T-helper 1 cell treated with Interleukin-12 subunit alpha and Interleukin-12 subunit beta and Interleukin-4 antibody, amounts not matched to agents 30 μg/mL and 1 μg/mL, for 36 hours (primary cell): ENCODE results near the gene FAM13C.
"Not testable (repeated sequence)": the region's sequence is repeated elsewhere in the genome, so short reads cannot be mapped to it uniquely, and the experiment has no call there.

ENCODE experiments used
- H3K27ac Mint-ChIP-seq: one replicate; pipeline ENCODE4 v1.8.0; 2021; ENCODE audit warnings: mild to moderate bottlenecking, mixed read lengths
- H3K27me3 Mint-ChIP-seq: one replicate; pipeline ENCODE4 v1.8.0; 2021; ENCODE audit warnings: low read depth, mixed read lengths
- H3K36me3 Mint-ChIP-seq: one replicate; pipeline ENCODE4 v1.8.0; 2021; ENCODE audit warnings: low read depth, mixed read lengths
- H3K4me1 Mint-ChIP-seq: one replicate; pipeline ENCODE4 v1.8.0; 2021; ENCODE audit warnings: low read depth, mixed read lengths
- H3K4me3 Mint-ChIP-seq: one replicate; pipeline ENCODE4 v1.8.0; 2021; ENCODE audit warnings: mild to moderate bottlenecking, moderate library complexity, mixed read lengths
- H3K9me3 Mint-ChIP-seq: one replicate; pipeline ENCODE4 v1.8.0; 2021; ENCODE audit warnings: mixed read lengths

Gene FAM13C

DNA sequence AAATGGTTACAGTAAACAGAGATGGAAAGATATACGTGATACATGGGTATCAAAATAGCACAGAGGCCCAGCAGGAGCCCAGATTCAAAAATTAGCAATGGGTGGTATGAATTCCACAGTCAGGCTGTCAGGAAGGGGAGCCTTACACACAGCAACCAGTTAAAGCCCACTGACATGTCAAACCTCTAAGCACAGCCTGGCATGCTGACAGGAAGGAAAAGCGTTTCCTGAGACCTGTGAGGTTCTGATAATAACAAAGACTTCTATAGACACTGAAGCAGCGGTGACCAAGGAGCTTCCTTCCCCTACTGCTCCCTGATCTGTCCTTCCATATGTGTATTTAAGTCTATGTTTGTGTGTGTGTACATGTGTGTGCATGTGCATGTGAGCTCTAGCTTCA lies 96.0 kb downstream of the FAM13C start:
- H3K27me3 Mint-ChIP-seq = no peaks in the 10 kb centered on the region
- no peak overlapping the region for H3K4me3 Mint-ChIP-seq
- H3K36me3 Mint-ChIP-seq = no peaks in the 10 kb centered on the region
- no peaks in the 10 kb centered on the region for H3K9me3 Mint-ChIP-seq
- H3K27ac Mint-ChIP-seq = no peak overlapping the region
- no peaks in the 10 kb centered on the region for H3K4me1 Mint-ChIP-seq

DNA sequence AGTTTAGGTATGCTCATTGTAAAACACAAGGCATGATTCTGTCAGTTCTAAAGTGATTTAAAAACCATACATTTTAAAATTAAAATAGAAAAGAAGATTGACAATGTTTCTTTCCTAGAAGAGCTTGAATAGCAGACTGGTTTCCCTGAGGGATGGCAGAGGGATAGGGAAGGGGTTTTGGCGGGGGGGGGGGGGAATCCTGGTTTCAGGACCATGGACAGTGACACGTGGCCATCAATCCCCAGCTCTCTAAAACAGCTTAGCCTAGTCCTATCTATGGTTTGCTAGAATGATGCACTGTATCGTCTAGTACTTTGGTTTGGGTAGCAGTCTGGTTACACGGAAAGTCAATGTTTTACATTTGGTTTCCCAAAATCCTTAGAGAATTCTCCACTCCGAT lies 97.2 kb downstream of the FAM13C start:
- H3K4me1 Mint-ChIP-seq = no peaks in the 10 kb centered on the region
- H3K27ac Mint-ChIP-seq = no peak overlapping the region
- H3K27me3 Mint-ChIP-seq = no peaks in the 10 kb centered on the region

DNA sequence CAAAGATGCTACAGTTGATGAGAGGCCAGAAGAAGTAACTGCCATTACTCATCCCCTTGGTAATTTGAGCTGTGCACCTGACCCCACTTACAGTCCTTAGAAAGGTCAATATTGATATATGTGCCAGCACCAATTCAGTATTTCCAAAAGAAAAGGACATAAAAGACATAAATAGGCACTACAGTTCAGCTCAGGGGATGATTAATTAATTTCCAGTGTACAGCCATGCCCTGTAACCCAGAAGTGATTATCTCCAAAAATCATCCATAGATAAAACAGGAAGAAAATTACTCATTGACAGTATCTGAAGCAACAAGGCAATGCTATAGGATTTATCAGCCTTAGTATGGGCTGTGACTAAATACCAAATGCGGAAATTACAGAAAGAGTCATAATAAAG lies 103.5 kb downstream of the FAM13C start:
- Mint-ChIP-seq H3K36me3 (no peaks in the 10 kb centered on the region), H3K27ac (no peak overlapping the region), H3K4me3 (no peak overlapping the region), H3K27me3 (no peaks in the 10 kb centered on the region), H3K9me3 (no peaks in the 10 kb centered on the region), H3K4me1 (no peaks in the 10 kb centered on the region)

More for the DNA sequence above, 97.2 kb downstream of the FAM13C start:
- no peaks in the 10 kb centered on the region for H3K9me3 Mint-ChIP-seq
- H3K36me3 Mint-ChIP-seq = no peaks in the 10 kb centered on the region
- H3K4me3 Mint-ChIP-seq = no peak overlapping the region

DNA sequence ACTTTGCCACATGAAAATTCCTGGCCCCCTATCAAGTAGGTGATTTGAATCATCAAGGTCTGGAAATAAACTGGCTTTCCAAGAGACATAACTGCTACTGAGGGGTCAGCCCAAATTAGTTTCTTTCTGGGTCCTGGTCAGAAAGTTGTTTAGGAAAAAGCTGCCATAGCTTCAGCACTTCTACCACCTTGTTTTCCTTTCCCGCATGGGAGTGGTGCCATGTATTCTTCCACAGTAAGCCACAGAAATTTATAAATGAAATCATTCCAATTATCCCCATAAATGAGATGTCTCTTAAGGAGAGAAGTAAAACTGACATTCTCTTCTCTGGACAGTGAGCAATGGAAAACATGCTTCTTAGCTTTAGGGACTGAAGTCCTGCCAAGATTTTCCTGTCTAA lies 105.1 kb downstream of the FAM13C start:
- Mint-ChIP-seq H3K9me3 (no peaks in the 10 kb centered on the region), H3K27me3 (no peaks in the 10 kb centered on the region), H3K27ac (no peak overlapping the region), H3K4me3 (no peak overlapping the region), H3K4me1 (no peaks in the 10 kb centered on the region), H3K36me3 (no peaks in the 10 kb centered on the region)

DNA sequence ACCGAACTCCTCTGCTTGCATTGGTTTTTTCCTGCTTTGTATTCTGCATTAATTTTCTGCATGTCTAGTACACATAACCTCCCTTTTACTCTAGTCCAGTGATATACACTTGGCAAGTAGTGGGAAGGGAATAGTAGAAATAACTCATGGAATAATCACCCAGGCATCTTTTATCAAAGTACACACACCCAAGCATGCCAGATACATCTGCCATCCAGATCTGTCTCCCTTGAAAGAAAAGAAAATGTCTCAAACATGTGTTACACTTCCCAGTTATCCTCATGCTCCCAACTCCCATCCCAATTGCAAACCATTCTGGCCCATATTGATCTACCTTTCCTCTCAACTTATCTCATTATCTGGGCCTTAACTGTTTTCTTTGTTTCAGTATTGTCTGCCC lies 106.9 kb downstream of the FAM13C start:
- Mint-ChIP-seq H3K4me1 (no peaks in the 10 kb centered on the region), H3K27me3 (no peaks in the 10 kb centered on the region)

DNA sequence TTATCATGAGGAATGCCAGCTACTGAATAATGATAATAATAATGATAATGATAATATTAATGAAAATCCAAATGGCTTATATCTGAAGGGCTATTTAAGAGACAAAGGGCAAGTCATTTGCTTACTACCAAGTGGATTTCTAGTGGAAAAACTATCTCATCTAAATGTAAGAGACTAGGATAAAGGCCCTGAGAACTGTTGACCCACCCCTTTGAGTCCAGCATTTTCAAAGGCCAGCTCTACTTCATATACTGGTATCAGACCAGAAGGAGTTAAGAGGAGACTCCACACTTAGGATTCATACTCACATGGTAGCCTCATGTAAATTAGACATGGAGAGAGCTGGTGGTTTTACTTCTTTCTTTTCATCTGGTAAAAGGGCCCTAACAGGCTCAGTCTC lies 109.9 kb downstream of the FAM13C start:
- H3K4me3 Mint-ChIP-seq = no peak overlapping the region

More for the DNA sequence above, 106.9 kb downstream of the FAM13C start:
- Mint-ChIP-seq H3K9me3 (no peaks in the 10 kb centered on the region), H3K4me3 (no peak overlapping the region), H3K27ac (no peak overlapping the region), H3K36me3 (no peaks in the 10 kb centered on the region)

DNA sequence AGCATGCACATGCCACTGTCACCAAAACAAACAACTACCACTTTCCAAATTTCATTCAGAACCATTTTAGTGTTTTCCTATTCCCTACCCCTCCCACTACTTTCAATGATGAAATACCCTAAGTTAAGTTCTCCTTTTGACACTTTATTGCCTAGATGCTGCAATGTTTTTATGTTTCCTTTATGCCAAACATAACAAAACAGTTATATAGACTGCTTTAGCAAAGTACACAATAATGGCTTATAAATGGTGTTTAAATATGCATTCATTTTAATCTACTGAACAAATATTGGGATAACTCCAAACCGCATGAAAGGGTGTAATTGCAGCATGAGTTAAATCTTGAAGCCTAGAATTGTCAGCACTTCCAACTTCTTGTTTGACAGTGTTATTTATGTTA lies 116.7 kb downstream of the FAM13C start:
- H3K27ac Mint-ChIP-seq = no peak overlapping the region
- no peaks in the 10 kb centered on the region for H3K36me3 Mint-ChIP-seq
- H3K4me3 Mint-ChIP-seq = no peak overlapping the region
- H3K27me3 Mint-ChIP-seq = no peaks in the 10 kb centered on the region
- H3K9me3 Mint-ChIP-seq = no peaks in the 10 kb centered on the region
- no peaks in the 10 kb centered on the region for H3K4me1 Mint-ChIP-seq

More for the DNA sequence above, 109.9 kb downstream of the FAM13C start:
- H3K9me3 Mint-ChIP-seq = no peaks in the 10 kb centered on the region
- H3K27ac Mint-ChIP-seq = no peak overlapping the region
- H3K36me3 Mint-ChIP-seq = no peaks in the 10 kb centered on the region
- no peaks in the 10 kb centered on the region for H3K27me3 Mint-ChIP-seq
- no peaks in the 10 kb centered on the region for H3K4me1 Mint-ChIP-seq

DNA sequence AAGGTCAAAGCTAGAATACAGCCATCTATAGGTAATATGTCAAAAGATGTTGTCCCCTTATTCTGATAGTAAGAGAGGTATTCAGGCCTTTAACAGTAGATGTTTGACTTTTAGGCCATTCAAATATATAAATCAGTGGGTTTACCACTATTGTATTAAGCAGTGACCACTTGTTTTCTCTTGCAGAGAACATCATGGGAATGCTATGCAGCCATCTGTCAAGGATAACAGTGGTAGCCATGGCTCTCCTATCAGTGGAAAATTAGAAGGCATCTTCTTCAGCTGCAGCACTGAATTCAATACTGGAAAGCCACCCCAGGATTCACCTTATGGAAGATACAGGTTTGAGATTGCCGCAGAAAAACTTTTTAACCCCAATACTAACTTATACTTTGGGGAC lies 117.5 kb downstream of the FAM13C start:
- H3K9me3 Mint-ChIP-seq = no peaks in the 10 kb centered on the region
- no peak overlapping the region for H3K4me3 Mint-ChIP-seq
- H3K27ac Mint-ChIP-seq = no peak overlapping the region
- H3K27me3 Mint-ChIP-seq = no peaks in the 10 kb centered on the region
- no peaks in the 10 kb centered on the region for H3K36me3 Mint-ChIP-seq
- no peaks in the 10 kb centered on the region for H3K4me1 Mint-ChIP-seq

DNA sequence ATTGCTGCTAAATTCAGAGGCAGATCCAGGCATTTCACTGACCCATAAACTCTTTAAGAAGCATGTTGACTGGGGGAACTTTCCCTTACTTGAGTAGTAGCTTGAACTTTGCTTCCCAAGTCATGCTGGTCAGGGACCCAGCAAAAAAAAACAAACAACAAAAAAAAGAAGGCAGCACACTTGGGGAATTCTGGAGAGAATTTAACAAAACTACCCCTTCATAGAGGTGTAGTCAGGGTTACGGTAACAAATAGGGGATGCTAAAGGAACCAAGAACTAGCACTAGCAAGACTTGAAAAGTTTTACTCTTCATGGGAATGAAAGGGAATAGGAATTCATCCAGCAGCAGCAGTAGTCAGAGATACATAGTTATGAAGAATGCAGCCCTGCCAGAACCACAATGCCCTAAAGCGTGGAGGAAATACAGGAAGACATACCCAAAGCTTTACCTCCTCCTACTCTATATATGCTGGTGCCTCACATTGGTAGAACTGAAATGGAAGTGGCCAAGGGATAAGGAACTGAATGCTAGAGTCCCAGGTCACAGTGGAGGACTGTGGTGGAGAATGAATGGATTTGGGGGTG lies 118.6 kb downstream of the FAM13C start:
- Mint-ChIP-seq H3K4me3 (no peak overlapping the region), H3K36me3 (no peaks in the 10 kb centered on the region), H3K4me1 (no peaks in the 10 kb centered on the region), H3K27me3 (no peaks in the 10 kb centered on the region), H3K9me3 (no peaks in the 10 kb centered on the region), H3K27ac (no peak overlapping the region)

DNA sequence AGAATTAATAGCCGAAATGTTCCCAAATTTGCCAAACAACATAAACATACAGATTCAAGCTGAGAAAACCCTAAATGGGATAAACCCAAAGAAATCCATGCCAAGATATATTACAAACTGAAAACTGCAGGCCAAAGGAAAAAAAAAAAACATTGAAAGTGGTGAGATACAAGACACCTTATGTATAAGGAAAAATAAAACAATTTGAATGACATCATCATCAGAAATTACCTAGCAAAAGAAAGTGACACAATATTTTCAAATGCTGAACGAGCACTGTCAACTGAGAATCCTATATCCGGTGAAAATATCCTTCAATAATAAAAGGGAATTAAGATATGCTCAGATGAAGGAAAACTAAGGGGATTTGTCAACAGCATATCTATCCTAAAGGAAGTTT lies 119.4 kb downstream of the FAM13C start:
- Mint-ChIP-seq H3K4me1 (no peaks in the 10 kb centered on the region), H3K27ac (no peak overlapping the region), H3K9me3 (no peaks in the 10 kb centered on the region), H3K36me3 (no peaks in the 10 kb centered on the region), H3K27me3 (no peaks in the 10 kb centered on the region), H3K4me3 (no peak overlapping the region)

DNA sequence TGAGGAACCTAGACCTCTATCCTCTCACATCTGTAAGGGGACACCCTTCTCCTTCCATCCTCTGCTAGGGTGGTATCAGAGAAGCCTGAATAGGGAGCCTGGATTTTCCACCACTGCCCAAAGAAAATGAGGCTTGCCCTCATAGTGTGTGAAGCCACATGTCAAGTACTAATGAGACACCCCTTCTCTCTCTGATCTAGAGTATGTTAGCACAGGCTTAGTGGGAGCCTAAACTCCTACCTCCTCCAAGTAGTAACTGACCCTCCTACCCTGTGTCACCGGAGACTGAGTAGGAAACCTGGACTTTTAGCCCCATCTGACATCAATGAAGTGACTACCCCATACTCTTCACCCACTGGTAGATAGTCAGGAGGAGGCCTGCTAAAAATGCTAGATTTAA lies 120.3 kb downstream of the FAM13C start:
- Mint-ChIP-seq H3K27ac (no peak overlapping the region), H3K4me3 (no peak overlapping the region), H3K9me3 (no peaks in the 10 kb centered on the region), H3K4me1 (no peaks in the 10 kb centered on the region), H3K36me3 (no peaks in the 10 kb centered on the region), H3K27me3 (no peaks in the 10 kb centered on the region)

DNA sequence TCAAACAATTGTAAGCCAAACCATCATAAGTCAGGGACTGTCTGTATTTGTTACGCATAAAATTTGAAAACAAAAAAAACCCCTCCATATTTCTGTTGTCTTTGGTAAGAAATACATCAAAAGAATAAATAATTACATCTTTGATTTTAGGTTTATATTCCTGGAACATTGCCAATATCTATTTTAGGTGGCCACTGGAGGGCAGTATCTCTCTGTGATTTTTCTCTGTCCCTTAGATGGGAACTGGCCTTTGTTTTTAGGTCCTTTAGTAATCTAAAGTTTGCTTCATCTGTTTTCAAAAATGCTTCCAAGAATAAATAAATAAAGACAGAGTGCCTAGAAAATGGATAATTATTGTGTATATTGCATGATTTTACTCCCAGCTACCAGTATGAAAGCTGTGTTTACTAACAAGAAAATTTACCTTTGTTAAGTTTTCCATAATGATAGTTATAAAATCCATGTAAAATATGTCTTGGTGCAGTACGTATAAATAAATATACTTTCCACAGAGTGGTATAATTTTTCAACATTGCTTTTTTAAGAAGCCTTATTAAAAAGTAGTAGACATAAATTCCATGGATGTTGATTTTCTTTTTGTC lies 121.7 kb downstream of the FAM13C start:
- Mint-ChIP-seq H3K27me3 (peaks cover 3% of the 10 kb centered on the region), H3K36me3 (no peaks in the 10 kb centered on the region), H3K4me1 (no peaks in the 10 kb centered on the region), H3K9me3 (no peaks in the 10 kb centered on the region), H3K4me3 (no peak overlapping the region), H3K27ac (no peak overlapping the region)

DNA sequence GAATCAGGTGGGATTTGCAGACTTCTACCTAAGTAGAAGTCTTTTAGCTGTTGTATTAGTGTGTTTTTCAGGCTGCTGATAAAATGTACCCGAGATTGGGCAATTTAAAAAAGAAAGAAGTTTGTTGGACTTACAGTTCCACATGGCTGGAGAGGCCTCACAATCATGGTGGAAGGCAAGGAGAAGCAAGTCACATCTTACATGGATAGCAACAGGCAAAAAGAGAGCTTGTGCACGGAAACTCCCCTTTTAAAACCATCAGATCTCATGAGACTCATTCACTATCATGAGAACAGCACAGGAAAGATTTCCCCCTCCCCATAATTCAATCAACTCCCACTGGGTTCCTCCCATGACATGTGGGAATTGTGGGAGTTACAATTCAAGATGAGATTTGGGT lies 123.2 kb downstream of the FAM13C start:
- not testable (repeated sequence) for H3K36me3 Mint-ChIP-seq, H3K27me3 Mint-ChIP-seq, H3K9me3 Mint-ChIP-seq, H3K4me3 Mint-ChIP-seq, H3K27ac Mint-ChIP-seq, H3K4me1 Mint-ChIP-seq

DNA sequence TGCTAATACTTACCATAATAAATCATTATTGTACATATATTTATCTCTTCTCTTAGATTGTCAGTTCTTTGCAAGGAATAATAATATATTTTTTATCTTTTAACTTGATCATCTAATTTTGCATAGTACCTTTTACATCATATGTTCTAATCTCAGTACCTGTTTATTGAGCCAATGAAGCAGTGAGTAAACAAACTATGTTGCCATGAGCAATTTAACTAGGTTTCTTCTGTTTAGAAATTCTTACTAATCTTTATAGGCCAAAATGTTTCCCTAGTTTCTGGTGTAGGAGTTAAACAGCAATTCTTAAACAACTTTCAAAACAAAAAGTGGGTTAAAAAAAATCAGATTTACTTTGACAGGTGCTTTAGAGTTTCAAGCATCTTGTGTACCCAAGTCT lies 124.6 kb downstream of the FAM13C start:
- Mint-ChIP-seq H3K4me1 (no peaks in the 10 kb centered on the region), H3K27ac (no peak overlapping the region), H3K27me3 (peaks cover 10% of the 10 kb centered on the region), H3K9me3 (no peaks in the 10 kb centered on the region), H3K4me3 (no peak overlapping the region), H3K36me3 (no peaks in the 10 kb centered on the region)

DNA sequence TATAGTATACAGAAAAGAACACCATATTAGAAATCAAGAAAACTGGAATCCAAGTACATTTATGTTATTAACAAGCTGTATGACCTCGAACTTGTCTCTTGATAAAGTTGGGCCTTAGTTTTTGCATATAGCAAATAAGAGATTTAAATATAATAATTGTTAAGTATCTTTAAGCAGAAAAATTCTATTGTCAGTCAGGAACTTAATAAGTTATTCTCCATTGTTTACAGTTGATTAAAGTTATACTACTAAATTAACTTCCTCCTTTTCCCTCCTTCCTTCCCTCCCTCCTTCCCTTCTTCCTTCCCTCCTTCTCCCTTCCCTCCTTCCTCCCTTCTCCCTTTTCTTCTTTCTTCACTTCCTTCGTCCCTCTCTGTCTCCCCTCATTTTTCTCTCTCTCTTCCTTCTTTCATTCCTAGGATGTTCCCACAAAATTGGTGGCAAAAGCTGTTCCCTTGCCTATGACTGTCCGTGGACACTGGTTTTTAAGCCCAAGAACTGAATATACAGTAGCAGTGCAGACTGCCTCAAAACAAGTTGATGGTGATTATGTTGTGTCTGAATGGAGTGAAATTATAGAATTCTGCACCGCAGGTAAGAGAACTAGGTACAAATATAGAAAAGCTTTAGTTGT lies 126.2 kb downstream of the FAM13C start:
- Mint-ChIP-seq H3K27ac (no peak overlapping the region), H3K4me3 (no peak overlapping the region), H3K9me3 (no peaks in the 10 kb centered on the region), H3K27me3 (peaks cover 10% of the 10 kb centered on the region), H3K36me3 (no peaks in the 10 kb centered on the region), H3K4me1 (no peaks in the 10 kb centered on the region)
